GM23248 (cell line): ENCODE measurements around the gene ISM1.

ENCODE experiments used
- EZH2 ChIP-seq: fragments of 200-600 bp; sonication (generic); IDR thresholded peaks from 2 replicates; pipeline ENCODE4 v1.6.1; 2018; ENCODE audit warnings: antibody characterized with exemption, mild to moderate bottlenecking; ENCODE audit not compliant: insufficient read depth, poor library complexity, severe bottlenecking
- EZH2phosphoT487 ChIP-seq: fragments of 200-600 bp; sonication (generic); IDR thresholded peaks from 2 replicates; pipeline ENCODE4 v1.6.1; 2018; ENCODE audit warnings: antibody characterized with exemption, moderate library complexity, mild to moderate bottlenecking, low read depth; ENCODE audit not compliant: insufficient read depth

- TF ChIP-seq EZH2 = no peak
- no peak for TF ChIP-seq EZH2phosphoT487
Measured at GRCh38 chr20:13213335-13213734, 7.7 kb upstream of the ISM1 start.
